Esophagus muscularis mucosa (tissue), 4 donors: ENCODE results near the gene PLEKHD1.
"Not testable (repeated sequence)": the region's sequence is repeated elsewhere in the genome, so short reads cannot be mapped to it uniquely, and the experiment has no call there.

Source experiments
- EP300 ChIP-seq: sonication (generic); formaldehyde crosslinking; IDR thresholded peaks from one replicate; pipeline ENCODE4 v1.6.1; 2017; ENCODE audit warnings: antibody characterized with exemption
- POLR2A ChIP-seq: fragments of 450-650 bp; IDR thresholded peaks from one replicate; pipeline ENCODE4 v1.6.1; 2017; ENCODE audit warnings: antibody characterized with exemption, moderate library complexity, mild to moderate bottlenecking, low read depth
- TF ChIP-seq, protein P1 (sequence below), 3 experiments: fragments of 200-600 bp in 2 of 3; fragments of 450-650 bp in 1 of 3; sonication (generic) in 2 of 3; IDR thresholded peaks; one replicate each; pipeline ENCODE4 v1.5.1; 2017 to 2019; ENCODE audit warnings: antibody characterized with exemption in 3 of 3, mild to moderate bottlenecking in 2 of 3, moderate library complexity in 1 of 3

DNA sequence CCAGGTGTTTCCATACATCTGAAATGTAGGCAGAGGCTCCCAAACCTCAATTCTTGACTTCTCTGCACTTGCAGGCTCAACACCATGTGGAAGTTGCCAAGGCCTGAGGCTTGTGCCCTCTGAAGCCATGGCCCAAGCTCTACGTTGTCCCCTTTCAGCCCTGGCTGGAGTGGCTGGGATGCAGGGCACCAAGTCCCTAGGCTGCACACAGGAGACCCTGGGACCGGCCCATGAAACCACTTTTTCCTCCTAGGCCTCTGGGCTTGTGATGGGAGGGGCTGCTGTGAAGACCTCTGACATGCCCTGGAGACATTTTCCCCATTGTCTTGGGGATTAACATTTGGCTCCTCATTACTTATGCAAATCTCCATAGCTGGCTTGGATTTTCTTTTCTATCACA is 6.5 kb upstream of the PLEKHD1 start:
- TF ChIP-seq, protein P1, sequence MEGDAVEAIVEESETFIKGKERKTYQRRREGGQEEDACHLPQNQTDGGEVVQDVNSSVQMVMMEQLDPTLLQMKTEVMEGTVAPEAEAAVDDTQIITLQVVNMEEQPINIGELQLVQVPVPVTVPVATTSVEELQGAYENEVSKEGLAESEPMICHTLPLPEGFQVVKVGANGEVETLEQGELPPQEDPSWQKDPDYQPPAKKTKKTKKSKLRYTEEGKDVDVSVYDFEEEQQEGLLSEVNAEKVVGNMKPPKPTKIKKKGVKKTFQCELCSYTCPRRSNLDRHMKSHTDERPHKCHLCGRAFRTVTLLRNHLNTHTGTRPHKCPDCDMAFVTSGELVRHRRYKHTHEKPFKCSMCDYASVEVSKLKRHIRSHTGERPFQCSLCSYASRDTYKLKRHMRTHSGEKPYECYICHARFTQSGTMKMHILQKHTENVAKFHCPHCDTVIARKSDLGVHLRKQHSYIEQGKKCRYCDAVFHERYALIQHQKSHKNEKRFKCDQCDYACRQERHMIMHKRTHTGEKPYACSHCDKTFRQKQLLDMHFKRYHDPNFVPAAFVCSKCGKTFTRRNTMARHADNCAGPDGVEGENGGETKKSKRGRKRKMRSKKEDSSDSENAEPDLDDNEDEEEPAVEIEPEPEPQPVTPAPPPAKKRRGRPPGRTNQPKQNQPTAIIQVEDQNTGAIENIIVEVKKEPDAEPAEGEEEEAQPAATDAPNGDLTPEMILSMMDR (IDR thresholded peaks at IDR 0.05): not testable (repeated sequence)
- TF ChIP-seq POLR2A, EP300: not testable (repeated sequence)
